Left ventricle myocardium superior (tissue), 1 donor: ENCODE results near the gene BRIP1. TPM values are rescaled to one million over a fixed set of nuclear protein-coding genes. Genes with fewer than 3 reads are reported as not detected.
"Not testable (repeated sequence)": the region's sequence is repeated elsewhere in the genome, so short reads cannot be mapped to it uniquely, and the experiment has no call there.

Source experiments
- ATAC-seq: fragments of 200-7000 bp; cut with Tn5 transposase; one replicate; pipeline ENCODE4 v1.9.1; 2020; ENCODE audit warnings: mild to moderate bottlenecking, moderate library complexity
- DNase-seq: peaks from one replicate; pipeline ENCODE4 v3.0.0-alpha.2; 2020
- intact Hi-C: fragments of 100-400 bp; cut with micrococcal nuclease; formaldehyde crosslinking; loops from one replicate; pipeline ENCODE4 v1.11.0; 2022
- total RNA-seq: library from RNA; stranded (reverse); fragmentation: NEBNext Ultra II Directional; extraction: Animal tissue kit (Norgen Biotek cat#: 25700); gene quantifications from one replicate; pipeline ENCODE4 v1.2.1, GENCODE V29; 2021
- donor health status: DM: no; HTN: yes; CAD: no; lungs with severe emphysema.

The BRIP1 gene
- total RNA-seq, 1 donor from 2014 or later: 0.35 TPM

DNA sequence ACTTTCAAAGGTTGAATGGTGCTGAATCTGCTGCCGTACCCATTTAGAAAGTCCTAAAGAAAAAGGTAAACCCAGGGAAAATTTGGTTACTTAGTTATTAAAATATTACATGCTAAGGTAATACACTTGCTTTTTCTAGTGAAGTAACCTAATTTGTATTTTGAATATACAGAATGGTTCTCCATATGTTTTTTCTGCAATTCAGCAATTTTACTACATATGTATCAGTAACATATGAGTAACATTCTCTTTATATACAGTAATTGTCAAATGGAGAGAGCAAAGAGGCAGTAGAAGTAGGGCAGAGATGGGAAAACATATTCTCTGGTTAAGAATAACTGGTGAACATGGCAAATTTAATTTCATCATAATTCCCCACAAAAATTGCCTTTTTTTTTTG lies 177.2 kb downstream of the BRIP1 start:
- DNase-seq (no peak), ATAC-seq (no peak)
- intact Hi-C loops: no loop called here

GRCh38 chr17:61684818-61685217 lies 178.5 kb downstream of the BRIP1 start:
- DNase-seq: no peak

GRCh38 chr17:61684172-61684571 lies 179.2 kb downstream of the BRIP1 start:
- ATAC-seq (no peak), DNase-seq (no peak)
- intact Hi-C loops: no loop called here

More at GRCh38 chr17:61684818-61685217, 178.5 kb downstream of the BRIP1 start:
- intact Hi-C loops: no loop called here
- ATAC-seq: no peak

- ATAC-seq (no peak), DNase-seq (no peak)
- intact Hi-C loops: no loop called here
Observed at GRCh38 chr17:61683466-61683865, 179.9 kb downstream of the BRIP1 start.

DNA sequence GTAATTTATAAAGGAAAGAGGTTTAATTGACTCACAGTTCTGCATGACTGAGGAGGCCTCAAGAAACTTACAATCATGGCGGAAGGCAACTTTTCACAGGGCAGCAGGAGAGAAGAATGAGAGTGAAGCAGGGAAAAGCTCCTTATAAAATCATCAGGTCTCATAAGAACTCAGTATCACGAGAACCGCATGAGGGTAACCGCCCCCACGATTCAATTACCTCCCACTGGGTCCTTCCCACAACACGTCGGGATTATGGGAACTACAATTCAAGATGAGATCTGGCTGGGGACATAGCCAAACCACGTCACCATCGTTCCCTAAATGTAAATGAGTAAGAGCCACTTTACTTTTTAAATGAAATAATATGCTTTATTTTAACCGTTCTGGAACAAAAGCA lies 182.4 kb downstream of the BRIP1 start:
- ATAC-seq: no peak
- intact Hi-C loops: no loop called here
- no peak for DNase-seq

- ATAC-seq: no peak
- intact Hi-C loops: no loop called here
- DNase-seq: no peak
Observed at GRCh38 chr17:61678339-61678738, 185.0 kb downstream of the BRIP1 start.

DNA sequence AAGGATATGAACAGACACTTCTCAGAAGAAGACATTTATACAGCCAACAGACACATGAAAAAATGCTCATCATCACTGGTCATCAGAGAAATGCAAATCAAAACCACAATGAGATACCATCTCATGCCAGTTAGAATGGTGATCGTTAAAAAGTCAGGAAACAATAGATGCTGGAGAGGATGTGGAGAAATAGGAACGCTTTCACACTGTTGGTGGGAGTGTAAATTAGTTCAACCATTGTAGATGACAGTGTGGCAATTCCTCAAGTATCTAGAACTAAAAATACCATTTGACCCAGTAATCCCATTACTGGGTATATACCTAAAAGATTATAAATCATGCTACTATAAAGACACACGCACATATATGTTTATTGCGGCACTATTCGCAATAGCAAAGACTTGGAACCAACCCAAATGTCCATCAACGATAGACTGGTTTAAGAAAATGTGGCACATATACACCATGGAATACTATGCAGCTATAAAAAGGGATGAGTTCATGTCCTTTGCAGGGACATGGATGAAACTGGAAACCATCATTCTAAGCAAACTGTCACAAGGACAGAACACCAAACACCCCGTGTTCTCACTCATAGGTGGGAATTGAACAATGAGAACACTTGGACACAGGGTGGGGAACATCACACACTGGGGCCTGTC lies 186.0 kb downstream of the BRIP1 start:
- DNase-seq, intact Hi-C loops, ATAC-seq: not testable (repeated sequence)

- intact Hi-C loops: not testable (repeated sequence)
Observed at GRCh38 chr17:61676522-61676921, 186.8 kb downstream of the BRIP1 start.

DNA sequence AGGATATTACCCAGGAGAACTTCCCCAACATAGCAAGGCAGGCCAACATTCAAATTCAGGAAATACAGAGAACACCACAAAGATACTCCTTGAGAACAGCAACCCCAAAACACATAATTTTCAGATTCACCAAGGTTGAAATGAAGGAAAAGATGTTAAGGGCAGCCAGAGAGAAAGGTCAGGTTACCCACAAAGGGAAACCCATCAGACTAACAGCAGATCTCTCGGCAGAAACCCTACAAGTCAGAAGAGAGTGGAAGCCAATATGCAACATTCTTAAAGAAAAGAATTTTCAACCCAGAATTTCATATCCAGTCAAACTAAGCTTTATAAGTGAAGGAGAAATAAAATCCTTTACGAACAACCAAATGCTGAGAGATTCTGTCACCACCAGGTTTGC lies 188.7 kb downstream of the BRIP1 start:
- DNase-seq, ATAC-seq, intact Hi-C loops: not testable (repeated sequence)

More at GRCh38 chr17:61676522-61676921, 186.8 kb downstream of the BRIP1 start:
- DNase-seq, ATAC-seq: not testable (repeated sequence)

DNA sequence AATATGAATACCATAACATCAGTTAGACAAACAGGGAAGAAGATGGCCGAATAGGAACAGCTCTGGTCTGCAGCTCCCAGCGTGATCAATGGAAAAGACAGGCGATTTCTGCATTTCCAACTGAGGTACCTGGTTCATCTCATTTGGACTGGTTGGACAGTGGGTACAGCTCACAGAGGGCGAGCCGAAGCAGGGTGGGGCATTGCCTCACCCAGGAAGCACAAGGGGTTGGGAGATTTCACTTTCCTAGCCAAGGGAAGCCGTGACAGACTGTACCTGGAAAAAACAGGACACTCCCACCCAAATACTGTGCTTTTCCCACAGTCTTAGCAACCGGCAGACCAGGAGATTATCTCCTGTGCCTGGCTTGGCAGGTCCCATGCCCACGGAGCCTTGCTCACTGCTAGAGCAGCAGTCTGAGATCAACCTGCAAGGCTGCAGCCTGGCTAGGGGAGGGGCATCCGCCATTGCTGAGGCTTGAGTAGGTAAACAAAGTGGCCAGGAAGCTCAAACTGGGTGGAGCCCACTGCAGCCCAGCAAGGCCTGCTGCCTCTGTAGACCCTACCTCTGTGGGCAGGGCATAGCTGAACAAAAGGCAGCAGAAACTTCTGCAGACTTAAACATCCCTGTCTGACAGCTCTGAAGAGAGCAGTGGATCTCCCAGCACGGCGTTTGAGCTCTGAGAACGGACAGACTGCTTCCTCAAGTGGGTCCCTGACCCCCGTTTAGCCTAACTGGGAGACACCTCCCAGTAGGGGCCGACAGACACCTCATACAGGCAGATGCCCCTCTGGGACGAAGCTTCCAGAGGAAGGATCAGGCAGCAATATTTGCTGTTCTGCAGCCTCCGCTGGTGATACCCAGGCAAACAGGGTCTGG lies 190.1 kb downstream of the BRIP1 start:
- intact Hi-C loops, DNase-seq, ATAC-seq: not testable (repeated sequence)

DNA sequence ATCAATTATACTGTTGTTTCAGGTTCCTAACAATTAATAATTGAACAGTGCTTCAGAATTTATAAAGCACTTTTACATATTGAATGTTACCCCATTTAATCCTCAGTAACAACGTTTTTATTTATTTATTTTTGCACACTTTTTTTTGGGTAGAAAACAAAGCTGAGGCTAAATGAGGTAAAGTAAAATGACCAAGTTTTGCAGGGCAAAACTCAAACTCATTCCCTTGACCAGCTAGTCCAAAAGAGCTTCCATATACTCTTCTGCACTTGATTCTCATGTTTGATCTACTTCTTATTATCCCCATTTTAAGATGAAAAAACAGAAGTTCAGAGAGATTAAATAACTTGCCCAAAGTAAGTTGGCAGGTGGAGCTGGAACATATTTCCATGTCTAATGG lies 191.2 kb downstream of the BRIP1 start:
- no peak for ATAC-seq
- intact Hi-C loops: no loop called here
- DNase-seq: no peak

DNA sequence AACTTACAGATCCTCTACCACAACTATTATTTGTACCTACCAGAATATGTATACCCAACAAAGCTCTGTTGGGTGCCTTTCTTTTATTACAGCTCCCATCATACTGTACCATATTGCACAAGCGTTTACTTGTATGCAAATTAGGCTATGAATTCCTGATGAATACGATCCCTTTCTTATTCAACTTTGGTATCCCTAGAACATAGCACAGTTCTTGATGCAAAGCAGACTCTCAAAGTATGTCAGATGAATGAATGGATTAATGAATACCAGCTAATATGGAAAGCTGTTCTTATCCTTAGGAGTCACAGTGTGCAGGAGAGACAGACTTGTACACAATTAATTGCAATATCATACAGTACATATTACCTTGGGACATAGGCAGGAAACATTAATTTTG lies 192.6 kb downstream of the BRIP1 start:
- intact Hi-C loops: no loop called here
- DNase-seq: no peak
- ATAC-seq: no peak

DNA sequence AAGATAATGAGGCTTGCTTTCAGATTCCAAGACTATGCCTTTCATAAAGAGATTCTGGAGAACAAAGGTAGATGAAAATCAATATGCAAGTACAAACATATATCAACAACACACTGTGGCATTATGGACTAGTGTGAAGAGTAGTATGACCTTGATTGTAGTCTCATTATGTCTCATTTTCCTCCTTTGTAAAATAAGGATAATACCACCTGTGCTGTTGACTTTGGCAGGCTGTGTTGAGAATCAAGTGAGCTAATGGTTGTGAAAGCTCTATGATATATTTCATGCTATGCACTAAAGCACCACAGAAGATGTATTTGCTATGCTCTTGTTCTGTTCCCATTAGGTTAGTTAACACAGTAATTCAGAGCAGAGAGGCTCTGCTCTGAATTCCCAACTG lies 193.8 kb downstream of the BRIP1 start:
- intact Hi-C loops: no loop called here
- ATAC-seq (no peak), DNase-seq (no peak)

DNA sequence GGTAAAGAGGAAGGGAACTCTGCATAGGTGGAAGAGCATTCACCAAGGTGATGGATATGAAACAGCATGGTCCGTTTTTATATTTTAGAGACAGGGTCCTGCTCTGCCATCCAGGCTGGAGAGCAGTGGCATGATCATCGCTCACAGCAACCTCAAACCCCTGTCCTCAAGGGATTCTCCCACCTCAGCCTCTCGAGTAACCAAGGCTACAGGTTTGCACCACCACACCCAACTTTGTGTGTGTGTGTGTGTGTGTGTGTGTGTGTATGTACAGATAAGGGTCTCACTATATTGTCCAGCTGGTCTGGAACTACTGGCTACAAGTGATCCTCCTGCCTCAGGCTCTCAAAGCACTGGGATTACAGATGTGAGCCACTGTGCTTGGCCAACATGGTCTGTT lies 194.8 kb downstream of the BRIP1 start:
- DNase-seq (no peak), ATAC-seq (no peak)
- intact Hi-C loops: no loop called here

GRCh38 chr17:61666406-61667088 lies 196.8 kb downstream of the BRIP1 start:
- intact Hi-C loops, ATAC-seq, DNase-seq: not testable (repeated sequence)

DNA sequence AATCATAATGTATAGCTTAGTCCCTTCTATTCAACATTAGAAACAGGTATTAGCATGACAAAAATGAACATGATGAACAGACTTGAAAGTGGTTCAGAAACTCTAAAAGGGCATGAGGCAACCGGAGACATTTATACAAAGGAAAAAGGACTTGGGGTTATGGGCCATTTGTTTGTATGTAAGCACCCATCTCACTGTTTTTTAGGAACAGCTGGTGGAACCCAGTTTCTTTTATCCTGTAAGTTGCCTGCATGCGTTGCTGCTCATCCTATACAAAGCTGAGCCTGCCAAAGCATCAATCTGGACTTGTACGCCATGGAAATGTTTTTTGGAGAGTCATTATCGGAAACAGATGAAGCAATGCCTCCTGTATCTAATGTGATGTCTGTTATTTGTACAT lies 200.0 kb downstream of the BRIP1 start:
- intact Hi-C loops: no loop called here
- ATAC-seq (no peak), DNase-seq (no peak)

- no peak for DNase-seq
- intact Hi-C loops: no loop called here
Observed at GRCh38 chr17:61662741-61663140, 200.6 kb downstream of the BRIP1 start.

GRCh38 chr17:61662186-61662585 lies 201.1 kb downstream of the BRIP1 start:
- no peak for ATAC-seq
- intact Hi-C loops: no loop called here
- DNase-seq: no peak

More at GRCh38 chr17:61662741-61663140, 200.6 kb downstream of the BRIP1 start:
- no peak for ATAC-seq

GRCh38 chr17:61660746-61661485 lies 202.4 kb downstream of the BRIP1 start:
- ATAC-seq (no peak), DNase-seq (no peak)
- intact Hi-C loops: no loop called here
